T-cell (primary cell): ENCODE data around the gene PARP14. TPM values are rescaled to one million over a fixed set of nuclear protein-coding genes. Genes with fewer than 3 reads are reported as not detected.

ENCODE experiments used
- ATAC-seq, 4 experiments: fragments of 200-7000 bp in 3 of 4; fragments of 150-1000 bp in 1 of 4; cut with Tn5 transposase; replicated peaks in 1 of 4; 1 replicate in 3 of 4; 2 replicates in 1 of 4; pipeline ENCODE4 v1.10.0; 2021; ENCODE audit warnings: moderate library complexity in 3 of 4, mild to moderate bottlenecking in 2 of 4, moderate number of reproducible peaks in 1 of 4
- CTCF ChIA-PET, 2 donors: fragments of 300-600 bp; sonication (Branson Sonifier 250); formaldehyde crosslinking; loops; one replicate each; lab custom pipeline; 2022; ENCODE audit warnings: antibody characterized with exemption in 2 of 2; lab: Charles Lee
- POLR2A ChIA-PET, 2 donors: fragments of 300-600 bp; sonication (Branson Sonifier 250); formaldehyde crosslinking; loops; one replicate each; lab custom pipeline; 2022; ENCODE audit warnings: antibody characterized with exemption in 2 of 2; lab: Charles Lee
- DNase-seq, 35 experiments: peaks; one replicate each; pipeline versions ENCODE4 v3.0.0 to v3.0.0-alpha.2; 2013 to 2023
- H3K27ac ChIP-seq: one replicate; pipeline ENCODE4 v1.5.1; 2013; ENCODE audit warnings: low read length
- H3K27me3 ChIP-seq, 2 experiments: replicated peaks in 1 of 2; 1 replicate in 1 of 2; 2 replicates in 1 of 2; pipeline versions ENCODE4 v1.6.1 to v1.7.0; 2013; ENCODE audit warnings: low read length in 1 of 2, mixed read lengths in 1 of 2; ENCODE audit not compliant: control insufficient read depth in 2 of 2, insufficient read depth in 2 of 2; ENCODE audit errors: extremely low read depth in 1 of 2
- H3K36me3 ChIP-seq, 2 donors: 1 replicate in 1 of 2; 2 replicates in 1 of 2; pipeline versions ENCODE4 v1.6.1 to v1.7.0; 2013; ENCODE audit warnings: low read length in 1 of 2; ENCODE audit not compliant: control insufficient read depth in 2 of 2, insufficient read depth in 1 of 2; ENCODE audit errors: extremely low read depth in 1 of 2
- H3K4me1 ChIP-seq, 2 experiments: 1 replicate in 1 of 2; 2 replicates in 1 of 2; pipeline versions ENCODE4 v1.6.1 to v1.7.0; 2013; ENCODE audit warnings: low read length in 2 of 2, mixed read lengths in 1 of 2; ENCODE audit not compliant: insufficient read depth in 2 of 2, control insufficient read depth in 1 of 2; ENCODE audit errors: extremely low read depth in 1 of 2
- H3K4me3 ChIP-seq, 2 donors: 1 replicate in 1 of 2; 2 replicates in 1 of 2; pipeline versions ENCODE4 v1.5.1 to v1.7.0; 2013; ENCODE audit warnings: mild to moderate bottlenecking in 2 of 2, low read length in 1 of 2, moderate library complexity in 1 of 2; ENCODE audit not compliant: control insufficient read depth in 1 of 2; ENCODE audit errors: extremely low read depth in 1 of 2
- H3K9me3 ChIP-seq: 2 replicates; pipeline ENCODE4 v1.7.0; 2013
- H3K27ac Mint-ChIP-seq, 2 donors: one replicate each; pipeline ENCODE4 v1.8.0; 2020 to 2021; ENCODE audit warnings: mild to moderate bottlenecking in 2 of 2, mixed read lengths in 2 of 2
- H3K27me3 Mint-ChIP-seq, 2 donors: one replicate each; pipeline ENCODE4 v1.8.0; 2021 to 2022; ENCODE audit warnings: mixed read lengths in 2 of 2
- H3K36me3 Mint-ChIP-seq: one replicate; pipeline ENCODE4 v1.8.0; 2021; ENCODE audit warnings: mixed read lengths
- H3K4me1 Mint-ChIP-seq, 3 donors: one replicate each; pipeline ENCODE4 v1.8.0; 2020 to 2022; ENCODE audit warnings: mixed read lengths in 3 of 3, mild to moderate bottlenecking in 1 of 3
- H3K4me3 Mint-ChIP-seq, 3 donors: one replicate each; pipeline ENCODE4 v1.8.0; 2020 to 2022; ENCODE audit warnings: mild to moderate bottlenecking in 3 of 3, mixed read lengths in 3 of 3, moderate library complexity in 3 of 3
- H3K9me3 Mint-ChIP-seq, 3 donors: one replicate each; pipeline ENCODE4 v1.8.0; 2020 to 2022; ENCODE audit warnings: mixed read lengths in 3 of 3
- WGBS: methylation state at CpG from one replicate; pipeline ENCODE4 v1.1.5; 2013; ENCODE audit warnings: missing lambda C conversion rate; ENCODE audit not compliant: insufficient coverage; 5-methylcytosine and 5-hydroxymethylcytosine counted together
- total RNA-seq, 35 experiments: library from RNA in 6 of 35; stranded (reverse) in 6 of 35; fragments of 120-200 nt in 1 of 35; gene quantifications; one replicate each; pipeline versions ENCODE4 v1.2.1 to v1.2.4 and lab custom pipeline; 2013 to 2026

Gene PARP14
- total RNA-seq, 5 donors from 2014 or later (not counting 1 experiment from before 2014, with no cell fraction given) = 46.9 to 70.2 (median 47.9) TPM

DNA sequence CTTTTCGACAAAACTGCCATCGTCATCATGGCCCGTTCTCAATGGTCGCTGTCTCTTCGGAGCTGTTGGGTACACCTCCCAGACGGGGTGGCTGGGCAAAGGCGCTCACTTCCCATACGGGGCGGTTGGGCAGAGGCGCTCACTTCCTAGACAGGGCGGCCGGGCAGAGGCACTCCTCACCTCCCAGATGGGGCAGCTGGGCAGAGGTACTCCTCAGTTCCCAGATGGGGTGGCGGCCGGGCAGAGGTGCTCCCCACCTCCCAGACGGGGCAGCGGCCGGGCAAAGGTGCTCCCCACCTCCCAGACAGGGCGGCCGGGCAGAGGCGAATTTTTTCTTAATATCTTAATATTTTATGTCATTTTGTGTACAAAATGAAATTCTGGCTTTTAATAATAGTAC, 44.5 kb downstream of the PARP14 start:
- H3K36me3 ChIP-seq = peaks cover 9 to 17% of the 10 kb centered on the region in 2 donors
- Mint-ChIP-seq H3K4me3 (no peak overlapping the region), H3K36me3 (peaks cover 60% of the 10 kb centered on the region), H3K27me3 (no peaks in the 10 kb centered on the region), H3K4me1 (no peaks in the 10 kb centered on the region), H3K9me3 (peaks cover 0 to 8% (median 5%) of the 10 kb centered on the region in 3 donors), H3K27ac (no peak overlapping the region)
- no peaks in the 10 kb centered on the region for H3K4me1 ChIP-seq
- no peak for ATAC-seq
- no peak for DNase-seq
- CTCF ChIA-PET = no interaction called here
- 100% methylated on average over 8 of the region's 20 CpGs for WGBS
- H3K27me3 ChIP-seq = no peaks in the 10 kb centered on the region
- H3K9me3 ChIP-seq = no peaks in the 10 kb centered on the region
- no peak overlapping the region for H3K27ac ChIP-seq
- POLR2A ChIA-PET = no interaction called here
- no peak overlapping the region for H3K4me3 ChIP-seq

DNA sequence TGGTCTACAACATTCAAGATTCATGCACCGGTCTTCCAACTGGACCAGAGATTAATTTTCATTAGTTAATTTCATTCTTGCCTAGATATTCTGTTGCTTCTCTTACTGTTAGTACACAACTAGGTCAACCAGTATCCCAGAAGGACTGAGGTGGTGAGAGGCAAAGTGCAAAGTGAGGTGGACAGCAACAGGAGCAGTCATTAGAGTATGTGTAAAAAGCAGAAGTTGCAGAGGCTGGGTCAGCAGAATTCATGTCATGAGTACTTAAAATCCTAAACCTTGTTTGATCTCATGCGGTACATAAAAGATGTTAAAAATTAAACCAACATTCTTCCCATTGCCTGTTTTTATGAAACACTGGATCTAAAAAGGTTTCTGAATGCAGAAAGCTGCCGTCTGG, 46.7 kb downstream of the PARP14 start:
- 100% methylated on average over 1 of the region's 3 CpGs for WGBS
- H3K36me3 ChIP-seq = peaks cover 3 to 12% of the 10 kb centered on the region in 2 donors
- no peaks in the 10 kb centered on the region for H3K9me3 ChIP-seq
- no peak for DNase-seq
- Mint-ChIP-seq H3K4me3 (no peak overlapping the region), H3K27me3 (no peaks in the 10 kb centered on the region), H3K27ac (no peak overlapping the region), H3K9me3 (peaks cover 0 to 8% (median 5%) of the 10 kb centered on the region in 3 donors), H3K4me1 (no peaks in the 10 kb centered on the region), H3K36me3 (peaks cover 55% of the 10 kb centered on the region)
- no peak overlapping the region for H3K4me3 ChIP-seq
- no peaks in the 10 kb centered on the region for H3K4me1 ChIP-seq
- POLR2A ChIA-PET = no interaction called here
- no peak overlapping the region for H3K27ac ChIP-seq
- CTCF ChIA-PET = no interaction called here
- ATAC-seq = no peak
- no peaks in the 10 kb centered on the region for H3K27me3 ChIP-seq

GRCh38 chr3:122727766-122728165, 47.1 kb downstream of the PARP14 start:
- Histone ChIP-seq H3K9me3 (no peaks in the 10 kb centered on the region), H3K4me3 (no peak overlapping the region), H3K27me3 (no peaks in the 10 kb centered on the region), H3K27ac (no peak overlapping the region), H3K36me3 (peaks cover 3 to 12% of the 10 kb centered on the region in 2 donors), H3K4me1 (no peaks in the 10 kb centered on the region)
- POLR2A ChIA-PET = no interaction called here
- ATAC-seq (no peak), DNase-seq (no peak)
- Mint-ChIP-seq H3K4me3 (no peak overlapping the region), H3K9me3 (peaks cover 0 to 8% (median 5%) of the 10 kb centered on the region in 3 donors), H3K36me3 (peaks cover 50% of the 10 kb centered on the region), H3K4me1 (peaks cover 0 to 3% (median 0%) of the 10 kb centered on the region in 3 donors), H3K27ac (no peak overlapping the region), H3K27me3 (no peaks in the 10 kb centered on the region)
- 100% methylated on average over 8 of the region's 9 CpGs for WGBS
- CTCF ChIA-PET = interaction anchor here in 1 of 2 donors (0.5 kb wide), 1 partner anchor 198 kb away, joined by 7 read pairs; no protein-coding TSS in a partner anchor

DNA sequence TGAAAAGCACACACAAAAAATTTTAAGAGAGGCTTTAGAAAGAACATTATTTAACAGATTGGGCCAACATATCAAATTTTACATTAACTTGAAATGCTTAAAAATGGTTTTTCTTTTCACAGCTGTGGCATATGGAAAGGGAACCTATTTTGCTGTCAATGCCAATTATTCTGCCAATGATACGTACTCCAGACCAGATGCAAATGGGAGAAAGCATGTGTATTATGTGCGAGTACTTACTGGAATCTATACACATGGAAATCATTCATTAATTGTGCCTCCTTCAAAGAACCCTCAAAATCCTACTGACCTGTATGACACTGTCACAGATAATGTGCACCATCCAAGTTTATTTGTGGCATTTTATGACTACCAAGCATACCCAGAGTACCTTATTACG, 47.5 kb downstream of the PARP14 start:
- no peaks in the 10 kb centered on the region for H3K4me1 ChIP-seq
- Mint-ChIP-seq H3K36me3 (peaks cover 46% of the 10 kb centered on the region), H3K27me3 (no peaks in the 10 kb centered on the region), H3K9me3 (peaks cover 0 to 8% (median 5%) of the 10 kb centered on the region in 3 donors), H3K4me1 (peaks cover 0 to 5% (median 0%) of the 10 kb centered on the region in 3 donors), H3K27ac (no peak overlapping the region), H3K4me3 (no peak overlapping the region)
- H3K9me3 ChIP-seq = no peaks in the 10 kb centered on the region
- ATAC-seq (no peak), DNase-seq (no peak)
- H3K27ac ChIP-seq = no peak overlapping the region
- ChIA-PET CTCF (interaction anchor here in 1 of 2 donors (0.5 kb wide), 1 partner anchor 199 kb away, joined by 7 read pairs; no protein-coding TSS in a partner anchor), POLR2A (interaction anchor here in 1 of 2 donors (0.6 kb wide), 1 partner anchor 33 kb away, joined by 7 read pairs; no protein-coding TSS in a partner anchor)
- peaks cover 3 to 12% of the 10 kb centered on the region in 2 donors for H3K36me3 ChIP-seq
- no peaks in the 10 kb centered on the region for H3K27me3 ChIP-seq
- WGBS = 100% methylated on average over 1 of the region's 3 CpGs
- H3K4me3 ChIP-seq = no peak overlapping the region

- ATAC-seq = no peak
Observed at GRCh38 chr3:122728756-122729514, 48.3 kb downstream of the PARP14 start.

DNA sequence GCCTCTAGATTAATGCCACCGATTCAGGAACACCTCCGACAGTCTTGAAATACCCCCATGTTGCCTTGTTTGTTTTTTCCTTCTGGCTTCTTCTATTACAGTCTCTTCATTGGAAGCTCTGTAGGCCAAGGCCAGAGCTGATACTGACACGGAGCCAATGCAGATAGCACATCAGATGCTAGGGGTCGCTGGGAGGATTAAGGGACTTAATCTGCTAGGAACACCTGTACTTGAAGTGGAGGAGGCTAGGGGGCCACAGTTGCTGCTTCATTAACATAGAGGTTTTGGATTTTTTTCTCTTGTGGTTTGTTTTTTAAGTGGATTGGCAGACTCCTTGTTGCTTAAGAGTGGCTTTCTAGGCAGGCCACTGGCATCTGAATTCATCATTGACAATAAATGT, 49.6 kb downstream of the PARP14 start:
- Mint-ChIP-seq H3K9me3 (peaks cover 0 to 8% (median 5%) of the 10 kb centered on the region in 3 donors), H3K27me3 (no peaks in the 10 kb centered on the region), H3K36me3 (peaks cover 53% of the 10 kb centered on the region), H3K4me1 (peaks cover 0 to 8% (median 0%) of the 10 kb centered on the region in 3 donors), H3K4me3 (no peak overlapping the region), H3K27ac (no peak overlapping the region)
- ChIA-PET POLR2A (no interaction called here), CTCF (no interaction called here)
- H3K27ac ChIP-seq = no peak overlapping the region
- H3K4me1 ChIP-seq = no peaks in the 10 kb centered on the region
- ATAC-seq (no peak), DNase-seq (no peak)
- WGBS = 91% methylated on average over 4 of the region's 4 CpGs
- H3K4me3 ChIP-seq = no peak overlapping the region
- H3K27me3 ChIP-seq = no peaks in the 10 kb centered on the region
- peaks cover 3 to 12% of the 10 kb centered on the region in 2 donors for H3K36me3 ChIP-seq
- no peaks in the 10 kb centered on the region for H3K9me3 ChIP-seq

More at GRCh38 chr3:122728756-122729514, 48.3 kb downstream of the PARP14 start:
- 100% methylated on average over 5 of the region's 8 CpGs for WGBS
- H3K4me3 ChIP-seq = no peak overlapping the region
- H3K27me3 ChIP-seq = no peaks in the 10 kb centered on the region
- Mint-ChIP-seq H3K4me3 (no peak overlapping the region), H3K36me3 (peaks cover 46% of the 10 kb centered on the region), H3K4me1 (peaks cover 0 to 8% (median 0%) of the 10 kb centered on the region in 3 donors), H3K27ac (no peak overlapping the region), H3K9me3 (peaks cover 0 to 8% (median 5%) of the 10 kb centered on the region in 3 donors), H3K27me3 (no peaks in the 10 kb centered on the region)
- ChIA-PET CTCF (no interaction called here), POLR2A (interaction anchor here in 1 of 2 donors (0.6 to 0.7 kb wide), 2 partner anchors 32 to 42 kb away, joined by 7 read pairs; no protein-coding TSS in a partner anchor)
- no peak overlapping the region for H3K27ac ChIP-seq
- H3K4me1 ChIP-seq = no peaks in the 10 kb centered on the region
- H3K36me3 ChIP-seq = peaks cover 3 to 12% of the 10 kb centered on the region in 2 donors
- H3K9me3 ChIP-seq = no peaks in the 10 kb centered on the region
- DNase-seq = no peak
